Choroid plexus epithelial cell (primary cell): ENCODE data around the gene EML6.

ENCODE experiments used
- DNase-seq: peaks from one replicate; pipeline ENCODE4 v3.0.0-alpha.2; 2010; ENCODE audit warnings: low read depth
- H3K4me3 ChIP-seq: 2 replicates; pipeline ENCODE4 v1.5.1; 2011; ENCODE audit warnings: low read depth, mild to moderate bottlenecking, control low read depth, low read length, moderate library complexity
- TF ChIP-seq, protein P1 (sequence below): conservative IDR thresholded peaks from 2 replicates; pipeline ENCODE4 v1.5.1; 2011; ENCODE audit warnings: low read depth, mild to moderate bottlenecking, control low read depth, inconsistent platforms, low read length, moderate library complexity

EML6 gene

GRCh38 chr2:54787270-54787669 lies 63.8 kb downstream of the EML6 start:
- TF ChIP-seq, protein P1, sequence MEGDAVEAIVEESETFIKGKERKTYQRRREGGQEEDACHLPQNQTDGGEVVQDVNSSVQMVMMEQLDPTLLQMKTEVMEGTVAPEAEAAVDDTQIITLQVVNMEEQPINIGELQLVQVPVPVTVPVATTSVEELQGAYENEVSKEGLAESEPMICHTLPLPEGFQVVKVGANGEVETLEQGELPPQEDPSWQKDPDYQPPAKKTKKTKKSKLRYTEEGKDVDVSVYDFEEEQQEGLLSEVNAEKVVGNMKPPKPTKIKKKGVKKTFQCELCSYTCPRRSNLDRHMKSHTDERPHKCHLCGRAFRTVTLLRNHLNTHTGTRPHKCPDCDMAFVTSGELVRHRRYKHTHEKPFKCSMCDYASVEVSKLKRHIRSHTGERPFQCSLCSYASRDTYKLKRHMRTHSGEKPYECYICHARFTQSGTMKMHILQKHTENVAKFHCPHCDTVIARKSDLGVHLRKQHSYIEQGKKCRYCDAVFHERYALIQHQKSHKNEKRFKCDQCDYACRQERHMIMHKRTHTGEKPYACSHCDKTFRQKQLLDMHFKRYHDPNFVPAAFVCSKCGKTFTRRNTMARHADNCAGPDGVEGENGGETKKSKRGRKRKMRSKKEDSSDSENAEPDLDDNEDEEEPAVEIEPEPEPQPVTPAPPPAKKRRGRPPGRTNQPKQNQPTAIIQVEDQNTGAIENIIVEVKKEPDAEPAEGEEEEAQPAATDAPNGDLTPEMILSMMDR = no peak
- DNase-seq = no peak
- no peak overlapping the region for H3K4me3 ChIP-seq

- no peak for DNase-seq
- TF ChIP-seq, protein P1 = no peak
- no peak overlapping the region for H3K4me3 ChIP-seq
Observed at GRCh38 chr2:54787755-54788366, 64.4 kb downstream of the EML6 start.

- no peak for DNase-seq
- H3K4me3 ChIP-seq = no peak overlapping the region
- TF ChIP-seq, protein P1 = no peak
Observed at GRCh38 chr2:54789878-54790277, 66.4 kb downstream of the EML6 start.

DNA sequence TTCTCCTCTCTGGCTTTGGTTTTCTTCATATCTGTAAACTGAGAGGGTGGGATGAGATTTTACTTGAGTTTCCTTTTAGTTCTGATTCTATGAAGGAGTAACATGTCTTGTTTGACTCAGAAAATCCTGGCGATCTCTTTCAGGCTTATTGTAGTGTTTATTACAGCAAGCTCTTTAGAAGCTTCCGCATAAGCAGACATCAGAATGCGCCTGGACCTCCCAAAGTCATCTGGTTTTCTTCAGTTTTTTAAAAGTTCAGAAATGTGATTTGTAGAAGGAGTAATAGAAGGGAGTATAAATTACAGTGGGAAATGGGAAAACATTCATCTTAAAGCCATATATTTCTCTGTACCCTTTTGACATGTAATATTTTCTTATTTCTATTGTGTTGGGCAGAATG lies 68.4 kb downstream of the EML6 start:
- H3K4me3 ChIP-seq = no peak overlapping the region
- TF ChIP-seq, protein P1 = no peak

DNA sequence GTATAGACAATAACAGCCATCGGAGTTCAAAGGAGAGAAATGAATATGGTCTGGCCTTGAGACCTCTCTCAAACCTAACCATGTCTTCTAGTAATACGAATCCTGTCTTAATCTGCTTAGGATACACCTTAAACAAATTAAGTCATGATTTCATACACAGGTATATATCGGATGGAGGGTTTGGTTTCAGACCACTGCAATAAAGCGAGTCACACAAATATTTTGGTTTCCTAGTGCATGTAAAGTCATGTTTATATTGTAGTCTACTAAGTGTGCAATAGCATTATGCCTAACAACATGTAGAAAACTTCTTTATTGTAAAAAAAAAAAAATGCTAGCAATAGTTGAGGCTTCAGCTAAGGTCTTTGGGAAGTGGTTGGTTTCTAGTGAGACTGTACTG lies 73.8 kb downstream of the EML6 start:
- H3K4me3 ChIP-seq = no peak overlapping the region
- TF ChIP-seq, protein P1 = no peak
- no peak for DNase-seq

More for the DNA sequence above, 68.4 kb downstream of the EML6 start:
- no peak for DNase-seq

GRCh38 chr2:54801352-54801751 lies 77.9 kb downstream of the EML6 start:
- TF ChIP-seq, protein P1 = no peak
- no peak overlapping the region for H3K4me3 ChIP-seq
- DNase-seq = no peak
